Testis (tissue), 3 donors: Measurements from ENCODE around the gene IRF3. TPM values are rescaled to one million over a fixed set of nuclear protein-coding genes. Genes with fewer than 3 reads are reported as not detected.

Source experiments
- DNase-seq: peaks from one replicate; pipeline ENCODE4 v3.0.0-alpha.2; 2019
- H3K27ac ChIP-seq, 2 donors: fragments of 200-600 bp; sonication (generic); one replicate each; pipeline ENCODE4 v1.5.1; 2019
- H3K27me3 ChIP-seq: fragments of 200-600 bp; sonication (generic); one replicate; pipeline ENCODE4 v1.5.1; 2019
- H3K36me3 ChIP-seq: fragments of 200-600 bp; sonication (generic); one replicate; pipeline ENCODE4 v1.5.1; 2017; ENCODE audit warnings: low read depth; ENCODE audit errors: missing control alignments
- H3K4me1 ChIP-seq: fragments of 200-600 bp; sonication (generic); one replicate; pipeline ENCODE4 v1.5.1; 2019
- H3K4me3 ChIP-seq, 2 donors: fragments of 200-600 bp; sonication (generic); one replicate each; pipeline ENCODE4 v1.5.1; 2017 to 2019
- H3K9me3 ChIP-seq: fragments of 200-600 bp; sonication (generic); one replicate; pipeline ENCODE4 v1.5.1; 2017
- POLR2A ChIP-seq: fragments of 450-650 bp; IDR thresholded peaks from one replicate; pipeline ENCODE4 v1.6.1; 2017; ENCODE audit warnings: antibody characterized with exemption, mild to moderate bottlenecking, moderate library complexity
- WGBS, 2 donors: methylation state at CpG; one replicate each; pipeline ENCODE4 v1.1.5; 2018; 5-methylcytosine and 5-hydroxymethylcytosine counted together
- intact Hi-C: fragments of 100-400 bp; cut with DNase I; formaldehyde crosslinking; loops from one replicate; pipeline ENCODE4 v1.15.1; 2023; ENCODE audit warnings: low total_unique reads
- microRNA-seq, 2 donors: library from miRNA; unstranded; fragments of <30 nt; microRNA quantifications; one replicate each; pipeline ENCODE4, GENCODE V29; 2016; ENCODE audit warnings: borderline number of aligned reads in 2 of 2, borderline replicate concordance in 1 of 2
- polyA plus RNA-seq: library from polyadenylated mRNA; stranded (reverse); fragments of 350-450 nt; fragmentation: Illumina TruSeq; extraction: RNeasy Lipid Tissue Mini Kit (QIAGEN cat#74804); gene quantifications from one replicate; pipeline ENCODE4 v1.2.3, GENCODE V29; 2014; ENCODE audit warnings: low read depth, low replicate concordance; ENCODE audit not compliant: insufficient read depth
- small RNA-seq, 2 donors: library from RNA; depleted of rRNA; stranded (forward); fragments of <200 nt; gene quantifications; one replicate each; pipeline ENCODE3, GENCODE V24; 2016
- total RNA-seq, 2 donors: library from RNA; depleted of rRNA; stranded (reverse); fragments of >200 nt; gene quantifications; one replicate each; pipeline ENCODE4 v1.2.3, GENCODE V29; 2016
- TF ChIP-seq, protein P1 (sequence below), 3 experiments: fragments of 450-650 bp in 2 of 3; fragments of 200-600 bp in 1 of 3; sonication (generic) in 1 of 3; IDR thresholded peaks; one replicate each; pipeline ENCODE4 v1.5.1; 2016 to 2019; ENCODE audit warnings: antibody characterized with exemption in 3 of 3, mild to moderate bottlenecking in 2 of 3, moderate library complexity in 1 of 3

Gene IRF3
- total and polyA plus RNA-seq, 3 donors from 2014 or later = 34.9 to 51.6 (median 50.1) TPM

DNA sequence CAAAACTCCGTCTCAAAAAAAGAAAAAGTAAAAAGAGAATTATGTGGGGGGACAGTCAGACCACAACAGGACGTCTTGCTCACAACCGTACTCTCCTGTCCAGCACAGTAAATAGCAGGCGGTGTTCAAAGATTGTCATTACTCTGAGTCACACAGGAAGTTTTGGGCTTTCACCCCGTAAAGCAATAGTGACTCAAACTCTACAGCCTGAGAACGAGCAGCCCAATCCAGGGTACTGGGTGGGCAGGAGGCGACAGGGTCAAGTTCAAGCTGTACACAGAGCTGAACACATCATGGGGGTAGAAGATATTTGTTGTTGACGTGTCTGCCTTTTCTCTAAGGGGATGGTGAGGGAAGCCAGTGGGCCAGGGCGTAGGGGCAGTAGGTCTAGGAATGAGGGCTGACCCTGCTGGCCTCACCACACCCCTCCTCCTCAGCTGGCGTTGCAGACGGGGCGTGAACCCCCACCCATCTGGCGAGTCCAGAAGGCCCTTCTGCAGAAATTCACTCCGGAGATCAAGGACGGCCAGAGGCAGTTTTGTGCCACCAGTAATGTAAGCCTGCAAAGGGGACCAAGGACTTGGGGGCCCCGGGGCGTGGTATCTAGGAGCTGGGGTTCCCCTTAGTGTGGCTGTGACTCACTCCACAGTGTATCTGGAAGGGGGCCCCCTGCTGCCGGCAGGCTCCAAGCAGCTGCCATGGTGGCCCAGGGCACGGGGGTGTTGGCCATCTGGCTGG, 51.4 kb downstream of the IRF3 start:
- TF ChIP-seq, protein P1, sequence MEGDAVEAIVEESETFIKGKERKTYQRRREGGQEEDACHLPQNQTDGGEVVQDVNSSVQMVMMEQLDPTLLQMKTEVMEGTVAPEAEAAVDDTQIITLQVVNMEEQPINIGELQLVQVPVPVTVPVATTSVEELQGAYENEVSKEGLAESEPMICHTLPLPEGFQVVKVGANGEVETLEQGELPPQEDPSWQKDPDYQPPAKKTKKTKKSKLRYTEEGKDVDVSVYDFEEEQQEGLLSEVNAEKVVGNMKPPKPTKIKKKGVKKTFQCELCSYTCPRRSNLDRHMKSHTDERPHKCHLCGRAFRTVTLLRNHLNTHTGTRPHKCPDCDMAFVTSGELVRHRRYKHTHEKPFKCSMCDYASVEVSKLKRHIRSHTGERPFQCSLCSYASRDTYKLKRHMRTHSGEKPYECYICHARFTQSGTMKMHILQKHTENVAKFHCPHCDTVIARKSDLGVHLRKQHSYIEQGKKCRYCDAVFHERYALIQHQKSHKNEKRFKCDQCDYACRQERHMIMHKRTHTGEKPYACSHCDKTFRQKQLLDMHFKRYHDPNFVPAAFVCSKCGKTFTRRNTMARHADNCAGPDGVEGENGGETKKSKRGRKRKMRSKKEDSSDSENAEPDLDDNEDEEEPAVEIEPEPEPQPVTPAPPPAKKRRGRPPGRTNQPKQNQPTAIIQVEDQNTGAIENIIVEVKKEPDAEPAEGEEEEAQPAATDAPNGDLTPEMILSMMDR (IDR thresholded peaks at IDR 0.05) = no peak
- no peak for TF ChIP-seq POLR2A
- DNase-seq = no peak
- no peaks in the 10 kb centered on the region for H3K27me3 ChIP-seq
- intact Hi-C loops = no loop called here
- no peaks in the 10 kb centered on the region for H3K4me1 ChIP-seq
- H3K4me3 ChIP-seq = no peak overlapping the region
- no peaks in the 10 kb centered on the region for H3K36me3 ChIP-seq
- 80 to 83% methylated on average over 14 to 19 of the region's 19 CpGs for WGBS, 2 donors
- H3K9me3 ChIP-seq = no peaks in the 10 kb centered on the region
- H3K27ac ChIP-seq = no peak overlapping the region

DNA sequence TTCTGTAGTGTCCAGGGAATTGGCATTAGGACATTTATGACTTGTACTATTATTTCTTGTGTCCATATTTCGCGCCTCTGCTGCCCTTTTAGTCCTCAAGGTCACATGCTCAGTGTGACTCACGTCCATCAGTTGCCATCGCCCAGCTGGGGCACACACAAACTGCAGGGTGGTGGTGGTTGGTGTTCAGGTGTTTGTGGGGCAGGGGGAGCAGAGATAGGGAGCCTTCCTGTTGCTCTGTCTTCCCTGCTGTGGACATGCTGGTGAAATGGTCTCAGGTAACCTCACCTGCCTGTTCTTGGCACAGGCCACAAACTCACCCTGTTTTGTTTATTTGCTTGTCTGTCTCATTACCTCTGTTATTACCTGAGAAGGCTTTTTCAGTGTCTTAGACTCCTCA, 52.3 kb downstream of the IRF3 start:
- Histone ChIP-seq H3K27me3 (no peaks in the 10 kb centered on the region), H3K9me3 (no peaks in the 10 kb centered on the region), H3K4me1 (no peaks in the 10 kb centered on the region), H3K27ac (no peak overlapping the region), H3K36me3 (no peaks in the 10 kb centered on the region), H3K4me3 (no peak overlapping the region)
- WGBS, 2 donors = 60 to 63% methylated on average over 4 of the region's 4 CpGs
- DNase-seq = no peak
- intact Hi-C loops = no loop called here
- TF ChIP-seq, protein P1 (IDR thresholded peaks at IDR 0.05) = no peak
- no peak for TF ChIP-seq POLR2A

Small RNAs within 50 kb of the gene (microRNA-seq; reads per million reads assigned to microRNA genes)
- gene MIR5088 = 0 reads per million in 2 donors

Small RNAs within 50 kb of the gene (small RNA-seq; reads per million reads assigned to genes)
- 0 to 0.09 reads per million in 2 donors for gene MIR5088

Other genes starting within 250 kb of the IRF3 start
- not detected for gene PTH2, start 242.4 kb downstream of the IRF3 start, total RNA-seq
- gene PTH2, start 242.4 kb downstream of the IRF3 start, polyA plus RNA-seq = not detected
- gene GFY, start 240.5 kb downstream of the IRF3 start, total RNA-seq = under 1 TPM; 0.24 to 0.62 TPM
- 0.80 TPM for gene GFY, start 240.5 kb downstream of the IRF3 start, polyA plus RNA-seq
- gene SLC17A7, start 224.3 kb downstream of the IRF3 start, total RNA-seq = 1 to 10 TPM; 2.2 to 2.7 TPM
- 3.2 TPM for gene SLC17A7, start 224.3 kb downstream of the IRF3 start, polyA plus RNA-seq
- gene PIH1D1, start 214.0 kb downstream of the IRF3 start, total RNA-seq = 10 to 100 TPM; 45.9 to 49.6 TPM
- 55.3 TPM for gene PIH1D1, start 214.0 kb downstream of the IRF3 start, polyA plus RNA-seq
- 10 to 100 TPM; 22.4 to 24.7 TPM for gene ALDH16A1, start 212.6 kb downstream of the IRF3 start, total RNA-seq
- 8.5 TPM for gene ALDH16A1, start 212.6 kb downstream of the IRF3 start, polyA plus RNA-seq
- 1 to 10 TPM; 3.0 to 4.6 TPM for gene FLT3LG, start 191.6 kb downstream of the IRF3 start, total RNA-seq
- 7.1 TPM for gene FLT3LG, start 191.6 kb downstream of the IRF3 start, polyA plus RNA-seq
- 1,000 to 10,000 TPM; 1,063 to 1,721 TPM for gene RPL13A, start 178.2 kb downstream of the IRF3 start, total RNA-seq
- 1,193 TPM for gene RPL13A, start 178.2 kb downstream of the IRF3 start, polyA plus RNA-seq
- gene RPS11, start 169.4 kb downstream of the IRF3 start, total RNA-seq = 1,000 to 10,000 TPM; 1,958 to 3,437 TPM
- 2,108 TPM for gene RPS11, start 169.4 kb downstream of the IRF3 start, polyA plus RNA-seq
- 10 to 100 TPM; 52.8 to 76.9 TPM for gene FCGRT, start 153.2 kb downstream of the IRF3 start, total RNA-seq
- 130 TPM for gene FCGRT, start 153.2 kb downstream of the IRF3 start, polyA plus RNA-seq
- gene RCN3, start 137.9 kb downstream of the IRF3 start, total RNA-seq = 10 to 100 TPM; 19.9 TPM
- 42.1 TPM for gene RCN3, start 137.9 kb downstream of the IRF3 start, polyA plus RNA-seq
- gene NOSIP, start 85.3 kb downstream of the IRF3 start, total RNA-seq = 100 to 1,000 TPM; 145 to 151 TPM
- 241 TPM for gene NOSIP, start 85.3 kb downstream of the IRF3 start, polyA plus RNA-seq
- gene PRRG2, start 84.5 kb downstream of the IRF3 start, total RNA-seq = 1 to 10 TPM in 1 of 2 donors, under 1 TPM in 1; 0.71 to 1.9 TPM
- gene PRRG2, start 84.5 kb downstream of the IRF3 start, polyA plus RNA-seq = 3.0 TPM
- 10 to 100 TPM; 32.8 to 33.1 TPM for gene PRR12, start 74.7 kb downstream of the IRF3 start, total RNA-seq
- gene PRR12, start 74.7 kb downstream of the IRF3 start, polyA plus RNA-seq = 15.7 TPM
- gene RRAS, start 25.7 kb downstream of the IRF3 start, total RNA-seq = 10 to 100 TPM; 39.3 to 41.5 TPM
- 69.2 TPM for gene RRAS, start 25.7 kb downstream of the IRF3 start, polyA plus RNA-seq
- 10 to 100 TPM; 70.8 to 78.1 TPM for gene SCAF1, start 23.6 kb downstream of the IRF3 start, total RNA-seq
- 51.4 TPM for gene SCAF1, start 23.6 kb downstream of the IRF3 start, polyA plus RNA-seq
- gene BCL2L12, start 76 bp upstream of the IRF3 start, total RNA-seq = 10 to 100 TPM; 11.3 to 19.3 TPM
- 17.3 TPM for gene BCL2L12, start 76 bp upstream of the IRF3 start, polyA plus RNA-seq
- 100 to 1,000 TPM; 192 to 272 TPM for gene PRMT1, start 11.4 kb upstream of the IRF3 start, total RNA-seq
- 201 TPM for gene PRMT1, start 11.4 kb upstream of the IRF3 start, polyA plus RNA-seq
- 1 to 10 TPM; 2.9 to 5.0 TPM for gene ADM5, start 23.7 kb upstream of the IRF3 start, total RNA-seq
- 2.2 TPM for gene ADM5, start 23.7 kb upstream of the IRF3 start, polyA plus RNA-seq
- gene CPT1C, start 25.3 kb upstream of the IRF3 start, total RNA-seq = 1 to 10 TPM; 8.8 to 9.8 TPM
- gene CPT1C, start 25.3 kb upstream of the IRF3 start, polyA plus RNA-seq = 17.1 TPM
- gene TSKS, start 97.4 kb upstream of the IRF3 start, total RNA-seq = 100 to 1,000 TPM in 1 of 2 donors, 10 to 100 TPM in 1; 65.3 to 101 TPM
- 137 TPM for gene TSKS, start 97.4 kb upstream of the IRF3 start, polyA plus RNA-seq
- 100 to 1,000 TPM; 301 to 358 TPM for gene AP2A1, start 101.1 kb upstream of the IRF3 start, total RNA-seq
- gene AP2A1, start 101.1 kb upstream of the IRF3 start, polyA plus RNA-seq = 226 TPM
- 100 to 1,000 TPM in 1 of 2 donors, 10 to 100 TPM in 1; 56.0 to 101 TPM for gene FUZ, start 147.4 kb upstream of the IRF3 start, total RNA-seq
- gene FUZ, start 147.4 kb upstream of the IRF3 start, polyA plus RNA-seq = 98.0 TPM
- 100 to 1,000 TPM; 244 to 246 TPM for gene MED25, start 152.4 kb upstream of the IRF3 start, total RNA-seq
- 156 TPM for gene MED25, start 152.4 kb upstream of the IRF3 start, polyA plus RNA-seq
- gene PTOV1, start 185.3 kb upstream of the IRF3 start, total RNA-seq = 100 to 1,000 TPM; 257 to 260 TPM
- 235 TPM for gene PTOV1, start 185.3 kb upstream of the IRF3 start, polyA plus RNA-seq
- gene PNKP, start 201.7 kb upstream of the IRF3 start, total RNA-seq = 100 to 1,000 TPM; 110 to 125 TPM
- 45.5 TPM for gene PNKP, start 201.7 kb upstream of the IRF3 start, polyA plus RNA-seq
- 10 to 100 TPM; 35.0 to 35.7 TPM for gene AKT1S1, start 211.5 kb upstream of the IRF3 start, total RNA-seq
- 42.8 TPM for gene AKT1S1, start 211.5 kb upstream of the IRF3 start, polyA plus RNA-seq
- 10 to 100 TPM; 47.2 to 49.1 TPM for gene TBC1D17, start 211.8 kb upstream of the IRF3 start, total RNA-seq
- gene TBC1D17, start 211.8 kb upstream of the IRF3 start, polyA plus RNA-seq = 31.1 TPM
- 10 to 100 TPM; 17.1 to 20.4 TPM for gene IL4I1, start 231.0 kb upstream of the IRF3 start, total RNA-seq
- 61.9 TPM for gene IL4I1, start 231.0 kb upstream of the IRF3 start, polyA plus RNA-seq